Left lung (tissue), 10 donors: Measurements from ENCODE around the gene AIG1. TPM values are rescaled to one million over a fixed set of nuclear protein-coding genes. Genes with fewer than 3 reads are reported as not detected.

Source experiments
- ATAC-seq: fragments of 200-7000 bp; cut with Tn5 transposase; one replicate; pipeline ENCODE4 v1.9.1; 2020; ENCODE audit warnings: moderate library complexity
- DNase-seq, 4 donors: peaks; one replicate each; pipeline ENCODE4 v3.0.0-alpha.2; 2013 to 2020
- H3K27ac ChIP-seq, 2 donors: fragments of 200-600 bp; sonication (generic) in 1 of 2; one replicate each; pipeline versions ENCODE4 v1.5.0 to v1.8.0; 2020 to 2021
- H3K27me3 ChIP-seq, 2 donors: fragments of 200-600 bp; sonication (generic) in 1 of 2; one replicate each; pipeline versions ENCODE4 v1.5.0 to v1.8.0; 2020 to 2021
- H3K36me3 ChIP-seq, 2 donors: fragments of 200-600 bp; sonication (generic) in 1 of 2; one replicate each; pipeline versions ENCODE4 v1.5.0 to v1.8.0; 2020 to 2021
- H3K4me1 ChIP-seq, 2 donors: fragments of 200-600 bp; one replicate each; pipeline ENCODE4 v1.8.0; 2021
- H3K4me3 ChIP-seq, 2 donors: fragments of 200-600 bp; sonication (generic) in 1 of 2; one replicate each; pipeline versions ENCODE4 v1.5.0 to v1.8.0; 2020 to 2021; ENCODE audit warnings: mild to moderate bottlenecking in 1 of 2
- H3K9me3 ChIP-seq, 2 donors: fragments of 200-600 bp; sonication (generic) in 1 of 2; one replicate each; pipeline versions ENCODE4 v1.5.0 to v1.8.0; 2020 to 2021
- intact Hi-C, 2 donors: fragments of 100-400 bp; cut with DNase I; formaldehyde crosslinking; loops; one replicate each; pipeline versions ENCODE4 v1.11.2 to v1.14.2; 2022
- polyA plus RNA-seq, 6 donors: library from polyadenylated mRNA; unstranded; fragments of 120-200 nt; gene quantifications; one replicate each; pipeline ENCODE4 v1.2.1, GENCODE V29; 2013; ENCODE audit not compliant: insufficient read length in 6 of 6
- total RNA-seq, 2 donors: library from RNA; stranded (reverse); fragmentation: NEBNext Ultra II Directional; extraction: Animal tissue kit (Norgen Biotek cat#: 25700); gene quantifications; one replicate each; pipeline ENCODE4 v1.2.1, GENCODE V29; 2021
- TF ChIP-seq, protein P1 (sequence below), 2 donors: fragments of 200-600 bp; sonication (generic) in 1 of 2; IDR thresholded peaks; one replicate each; pipeline versions ENCODE4 v1.5.0 to v1.8.0; 2021; ENCODE audit warnings: antibody characterized with exemption in 2 of 2
- donor health status: DM: no; HTN: yes; CAD: no.
- donor health status: DM: no; HTN: no; CAD: no.

The AIG1 gene
- total and polyA plus RNA-seq, 8 donors, result 34.7 to 45.4 (median 36.8) TPM

DNA sequence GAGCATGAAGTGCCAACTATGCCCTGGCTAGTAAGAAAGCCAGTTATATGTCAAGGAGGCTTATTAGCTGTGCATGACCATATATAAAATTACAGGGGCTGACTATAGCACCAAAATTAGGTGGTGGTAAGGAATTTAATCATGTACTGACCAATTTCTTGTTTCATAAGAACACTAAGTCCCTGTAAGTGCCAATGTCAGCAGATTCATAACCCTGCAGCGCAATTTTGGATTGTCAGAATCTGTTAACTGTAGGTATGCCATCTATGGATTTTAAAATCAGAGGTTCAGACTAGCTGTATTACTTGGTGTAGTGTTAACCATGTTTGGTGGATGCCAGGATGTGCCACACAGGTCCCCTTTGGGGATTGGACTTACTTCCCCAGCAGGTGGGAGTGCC, 207.8 kb downstream of the AIG1 start:
- Histone ChIP-seq H3K27ac (no peak overlapping the region), H3K27me3 (no peaks in the 10 kb centered on the region), H3K9me3 (no peaks in the 10 kb centered on the region), H3K36me3 (no peaks in the 10 kb centered on the region), H3K4me3 (no peak overlapping the region), H3K4me1 (no peaks in the 10 kb centered on the region)
- DNase-seq (no peak), ATAC-seq (no peak)
- TF ChIP-seq, protein P1, sequence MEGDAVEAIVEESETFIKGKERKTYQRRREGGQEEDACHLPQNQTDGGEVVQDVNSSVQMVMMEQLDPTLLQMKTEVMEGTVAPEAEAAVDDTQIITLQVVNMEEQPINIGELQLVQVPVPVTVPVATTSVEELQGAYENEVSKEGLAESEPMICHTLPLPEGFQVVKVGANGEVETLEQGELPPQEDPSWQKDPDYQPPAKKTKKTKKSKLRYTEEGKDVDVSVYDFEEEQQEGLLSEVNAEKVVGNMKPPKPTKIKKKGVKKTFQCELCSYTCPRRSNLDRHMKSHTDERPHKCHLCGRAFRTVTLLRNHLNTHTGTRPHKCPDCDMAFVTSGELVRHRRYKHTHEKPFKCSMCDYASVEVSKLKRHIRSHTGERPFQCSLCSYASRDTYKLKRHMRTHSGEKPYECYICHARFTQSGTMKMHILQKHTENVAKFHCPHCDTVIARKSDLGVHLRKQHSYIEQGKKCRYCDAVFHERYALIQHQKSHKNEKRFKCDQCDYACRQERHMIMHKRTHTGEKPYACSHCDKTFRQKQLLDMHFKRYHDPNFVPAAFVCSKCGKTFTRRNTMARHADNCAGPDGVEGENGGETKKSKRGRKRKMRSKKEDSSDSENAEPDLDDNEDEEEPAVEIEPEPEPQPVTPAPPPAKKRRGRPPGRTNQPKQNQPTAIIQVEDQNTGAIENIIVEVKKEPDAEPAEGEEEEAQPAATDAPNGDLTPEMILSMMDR (IDR thresholded peaks at IDR 0.05), result no peak
- intact Hi-C loops, result no loop called here

DNA sequence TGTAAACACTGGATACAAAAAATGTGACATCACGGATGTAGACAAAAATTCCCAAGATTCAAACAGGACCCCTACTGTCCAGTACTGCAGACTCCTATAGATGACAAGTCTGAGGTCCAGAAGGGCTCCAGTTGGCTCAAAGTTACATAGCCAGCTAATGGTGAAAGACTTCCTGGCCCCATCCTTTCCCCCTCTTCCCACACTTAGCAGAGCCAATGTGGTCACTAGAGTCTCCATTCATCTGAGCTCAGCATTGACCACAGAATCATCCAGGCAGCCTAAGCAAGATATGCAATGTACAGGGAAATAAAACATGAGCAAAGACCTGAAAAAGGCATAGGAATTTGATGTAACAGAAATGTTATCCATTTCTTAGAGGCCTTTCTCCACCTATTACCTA, 209.3 kb downstream of the AIG1 start:
- no peak for DNase-seq
- no peaks in the 10 kb centered on the region for H3K27me3 ChIP-seq
- no peak overlapping the region for H3K27ac ChIP-seq
- TF ChIP-seq, protein P1 (IDR thresholded peaks at IDR 0.05), result no peak
- no peaks in the 10 kb centered on the region for H3K9me3 ChIP-seq
- H3K4me3 ChIP-seq, result no peak overlapping the region
- H3K4me1 ChIP-seq, result no peaks in the 10 kb centered on the region
- no peaks in the 10 kb centered on the region for H3K36me3 ChIP-seq
- intact Hi-C loops, result no loop called here
- peak; percentile 33 for ATAC-seq

DNA sequence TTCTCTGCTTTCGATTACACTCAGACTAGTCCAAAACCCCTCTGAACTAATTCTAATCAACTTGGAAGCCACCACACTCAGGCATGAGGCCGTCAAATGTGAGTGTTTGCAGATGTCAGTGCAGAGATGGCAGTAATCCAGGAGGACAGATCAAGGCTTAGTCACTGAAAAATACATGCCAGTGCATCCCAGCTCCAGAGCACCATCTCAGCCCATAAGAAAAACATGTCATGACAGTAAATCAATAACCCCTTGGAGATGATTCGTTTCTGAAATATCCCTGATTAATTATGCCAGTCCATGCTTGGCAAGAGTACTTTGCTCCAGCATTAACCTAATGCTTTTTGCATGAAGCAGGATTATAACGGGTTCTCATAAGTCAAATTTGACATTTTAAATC, 210.3 kb downstream of the AIG1 start:
- no peak overlapping the region for H3K27ac ChIP-seq
- H3K36me3 ChIP-seq, result no peaks in the 10 kb centered on the region
- no peaks in the 10 kb centered on the region for H3K9me3 ChIP-seq
- no peak for ATAC-seq
- DNase-seq, result peak in 2 of 4 donors; percentile 57 to 70
- TF ChIP-seq, protein P1 (IDR thresholded peaks at IDR 0.05), result no peak
- no peak overlapping the region for H3K4me3 ChIP-seq
- no peaks in the 10 kb centered on the region for H3K27me3 ChIP-seq
- intact Hi-C loops, result no loop called here
- H3K4me1 ChIP-seq, result no peaks in the 10 kb centered on the region

DNA sequence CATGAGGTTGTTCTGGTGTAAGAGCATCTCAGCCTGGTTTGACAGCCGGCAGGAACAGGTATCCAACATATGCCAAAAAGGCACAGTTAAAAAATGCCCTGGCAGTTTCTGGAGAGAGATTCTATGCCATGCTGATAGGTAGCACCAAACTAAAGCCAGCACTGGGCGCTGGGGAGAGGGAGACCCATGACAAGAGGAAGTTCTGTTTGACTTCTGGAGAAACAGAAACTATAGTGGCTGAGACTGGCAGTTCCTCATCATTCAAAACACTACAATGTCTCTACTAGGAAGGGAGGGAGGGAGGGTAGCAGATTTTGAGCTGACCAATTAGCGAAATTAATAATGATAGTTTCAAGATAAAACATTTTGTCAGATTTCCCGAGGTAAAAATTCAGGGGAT, 215.7 kb downstream of the AIG1 start:
- no peak overlapping the region for H3K27ac ChIP-seq
- TF ChIP-seq, protein P1 (IDR thresholded peaks at IDR 0.05), result no peak
- no peaks in the 10 kb centered on the region for H3K36me3 ChIP-seq
- no peaks in the 10 kb centered on the region for H3K27me3 ChIP-seq
- ATAC-seq (no peak), DNase-seq (no peak)
- no peaks in the 10 kb centered on the region for H3K4me1 ChIP-seq
- no peak overlapping the region for H3K4me3 ChIP-seq
- intact Hi-C loops, result no loop called here
- H3K9me3 ChIP-seq, result no peaks in the 10 kb centered on the region

DNA sequence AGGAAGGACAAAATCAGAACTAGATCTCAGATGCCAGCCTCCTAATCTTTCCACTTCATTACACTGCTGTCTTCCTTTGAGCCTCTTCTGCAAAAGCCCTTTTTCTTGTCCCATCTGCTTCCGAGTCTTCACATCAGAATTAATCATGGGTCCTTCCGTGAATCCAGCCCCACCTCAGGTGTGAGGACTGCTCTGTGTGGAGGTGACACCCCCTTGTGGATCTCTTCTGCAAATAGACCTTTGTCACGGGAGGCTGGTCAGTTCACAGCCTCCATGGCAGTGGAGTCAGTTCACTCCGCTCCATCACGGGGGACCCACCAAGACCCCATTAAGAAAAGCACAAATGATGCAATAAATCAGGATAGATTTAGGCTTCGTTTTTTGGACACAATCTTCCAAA, 218.7 kb downstream of the AIG1 start:
- ATAC-seq (peak; percentile 38), DNase-seq (no peak)
- intact Hi-C loops, result no loop called here
- no peaks in the 10 kb centered on the region for H3K36me3 ChIP-seq
- no peak overlapping the region for H3K27ac ChIP-seq
- no peak overlapping the region for H3K4me3 ChIP-seq
- TF ChIP-seq, protein P1 (IDR thresholded peaks at IDR 0.05), result no peak
- no peaks in the 10 kb centered on the region for H3K4me1 ChIP-seq
- no peaks in the 10 kb centered on the region for H3K27me3 ChIP-seq
- H3K9me3 ChIP-seq, result no peaks in the 10 kb centered on the region
